NCI-H526 (cell line): ENCODE results near the gene FAM161B.
"Not testable (repeated sequence)": the region's sequence is repeated elsewhere in the genome, so short reads cannot be mapped to it uniquely, and the experiment has no call there.

Source experiments
- DNase-seq, 2 experiments: peaks; one replicate each; lab custom pipeline; 2025; lab: John Stamatoyannopoulos, UW

Gene FAM161B

GRCh38 chr14:73943083-73943482 is 6.8 kb downstream of the FAM161B start:
- DNase-seq = no peak

GRCh38 chr14:73942180-73942579 is 7.7 kb downstream of the FAM161B start:
- no peak for DNase-seq

GRCh38 chr14:73937012-73937411 is 12.9 kb downstream of the FAM161B start:
- DNase-seq = no peak

GRCh38 chr14:73936548-73936947 is 13.3 kb downstream of the FAM161B start:
- no peak for DNase-seq

- DNase-seq = peak in 1 of 2 experiments; percentile 8
Measured at GRCh38 chr14:73935666-73936065, 14.2 kb downstream of the FAM161B start.

GRCh38 chr14:73924337-73924736 is 25.6 kb downstream of the FAM161B start:
- no peak for DNase-seq

GRCh38 chr14:73919457-73919856 is 30.4 kb downstream of the FAM161B start:
- not testable (repeated sequence) for DNase-seq

- DNase-seq = no peak
Measured at GRCh38 chr14:73916324-73916723, 33.6 kb downstream of the FAM161B start.

GRCh38 chr14:73913256-73913655 is 36.6 kb downstream of the FAM161B start:
- no peak for DNase-seq

- DNase-seq = no peak
Measured at GRCh38 chr14:73909681-73910080, 40.2 kb downstream of the FAM161B start.

GRCh38 chr14:73903028-73903427 is 46.9 kb downstream of the FAM161B start:
- DNase-seq = no peak

- no peak for DNase-seq
Measured at GRCh38 chr14:73896521-73896920, 53.4 kb downstream of the FAM161B start.

GRCh38 chr14:73895939-73896338 is 54.0 kb downstream of the FAM161B start:
- no peak for DNase-seq

GRCh38 chr14:73894180-73894687 is 55.7 kb downstream of the FAM161B start:
- not testable (repeated sequence) for DNase-seq

GRCh38 chr14:73889376-73889775 is 60.5 kb downstream of the FAM161B start:
- no peak for DNase-seq

GRCh38 chr14:73888971-73889370 is 60.9 kb downstream of the FAM161B start:
- no peak for DNase-seq

- DNase-seq = no peak
Measured at GRCh38 chr14:73888460-73888725, 61.5 kb downstream of the FAM161B start.

- no peak for DNase-seq
Measured at GRCh38 chr14:73887694-73888459, 62.0 kb downstream of the FAM161B start.

- no peak for DNase-seq
Measured at GRCh38 chr14:73887318-73887616, 62.6 kb downstream of the FAM161B start.

- DNase-seq = peak; percentile 91 to 95
Measured at GRCh38 chr14:73886449-73887317, 63.2 kb downstream of the FAM161B start, which contains the start of gene ZNF410. ZNF410 (plus strand) TSS chr14:73886859; CDS start chr14:73892176, 5,317 bp downstream.

- DNase-seq = no peak
Measured at GRCh38 chr14:73884438-73885190, 65.3 kb downstream of the FAM161B start.
